HG03159 (cell line): ENCODE data around the gene CSE1L.
"Not testable (repeated sequence)": the region's sequence is repeated elsewhere in the genome, so short reads cannot be mapped to it uniquely, and the experiment has no call there.

Source experiments
- ATAC-seq: cut with Tn5 transposase; IDR thresholded peaks from one replicate; pipeline ENCODE4 v1.9.1; 2021; ENCODE audit warnings: mild to moderate bottlenecking, moderate library complexity; ENCODE audit not compliant: unreplicated experiment

CSE1L gene

DNA sequence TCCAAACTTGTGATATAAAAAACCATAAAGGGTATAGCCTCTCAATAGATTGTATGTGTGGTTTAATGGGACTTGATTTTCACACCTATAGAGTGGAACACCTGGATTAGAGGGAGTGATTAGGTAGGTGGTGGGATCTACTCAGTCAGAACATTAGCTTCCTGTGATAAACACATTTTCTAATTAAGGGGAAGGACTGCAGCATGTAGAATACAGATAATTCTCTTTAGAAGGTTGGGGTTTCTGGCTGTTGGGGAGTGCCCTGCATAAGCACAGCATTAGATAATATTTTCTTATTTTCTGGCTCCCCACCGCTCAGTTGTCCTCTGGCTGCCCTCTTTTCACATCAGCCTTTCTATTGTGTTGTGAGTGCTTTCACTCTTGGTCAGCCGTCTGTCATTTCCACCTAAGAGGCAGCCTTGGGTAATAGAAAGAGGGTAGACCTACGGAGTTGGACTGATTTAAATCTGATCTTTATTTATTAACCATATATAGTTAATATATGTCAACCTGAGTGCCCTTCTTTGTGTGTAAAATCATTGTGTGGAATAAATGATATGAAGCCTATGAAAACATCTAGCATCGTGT lies 8.0 kb downstream of the CSE1L start:
- ATAC-seq = no peak

DNA sequence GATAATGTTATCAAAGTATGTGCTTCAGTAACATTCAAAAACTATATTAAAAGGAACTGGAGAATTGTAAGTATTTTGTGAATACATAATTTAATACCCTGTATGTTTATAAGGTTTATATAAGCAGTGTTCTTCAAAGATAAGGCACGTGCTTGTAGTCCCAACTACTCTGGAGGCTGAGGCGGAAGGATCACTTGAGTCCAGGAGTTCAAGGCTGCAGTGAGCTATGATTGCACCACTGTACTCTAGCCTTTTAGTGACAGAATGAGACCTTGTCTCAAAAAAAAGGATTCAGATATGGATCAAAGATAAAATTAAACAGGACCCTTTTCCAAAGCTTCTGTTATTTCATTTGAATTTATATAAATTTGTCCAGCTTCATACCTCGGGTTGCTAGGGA lies 17.2 kb downstream of the CSE1L start:
- no peak for ATAC-seq

DNA sequence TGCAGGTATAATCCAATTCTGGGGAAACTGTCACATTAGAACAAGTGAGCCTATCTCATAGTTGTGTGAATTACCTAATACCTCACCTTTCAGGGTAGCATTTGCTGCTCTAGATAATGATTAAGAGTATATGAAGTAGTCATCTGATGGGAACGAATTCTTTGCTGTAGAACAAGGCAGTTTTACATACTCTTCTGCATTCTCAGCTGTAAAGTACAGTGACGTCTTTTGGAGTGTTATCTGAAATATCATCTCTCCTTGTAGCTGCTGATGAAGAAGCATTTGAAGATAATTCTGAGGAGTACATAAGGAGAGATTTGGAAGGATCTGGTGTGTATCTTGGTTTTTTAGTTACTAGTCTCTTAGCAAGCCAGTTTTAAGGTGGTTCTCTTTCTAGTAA lies 28.4 kb downstream of the CSE1L start:
- ATAC-seq = no peak

DNA sequence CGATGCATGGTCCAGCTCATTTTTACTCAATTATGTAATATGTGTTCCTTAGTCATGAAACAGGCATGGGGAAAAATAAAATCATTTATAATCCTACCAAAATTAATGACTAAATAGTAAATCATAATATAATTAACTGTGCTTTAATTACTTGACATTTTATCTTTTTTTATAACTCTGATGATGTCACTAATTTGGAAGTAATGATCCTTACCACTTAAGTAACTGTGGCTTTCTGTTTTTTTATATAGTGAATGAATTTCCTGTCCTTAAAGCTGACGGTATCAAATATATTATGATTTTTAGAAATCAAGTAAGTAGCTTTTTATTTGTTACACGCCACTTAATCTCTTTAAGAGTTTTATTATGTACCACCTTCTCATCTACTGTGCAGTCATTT lies 32.2 kb downstream of the CSE1L start:
- ATAC-seq = no peak

DNA sequence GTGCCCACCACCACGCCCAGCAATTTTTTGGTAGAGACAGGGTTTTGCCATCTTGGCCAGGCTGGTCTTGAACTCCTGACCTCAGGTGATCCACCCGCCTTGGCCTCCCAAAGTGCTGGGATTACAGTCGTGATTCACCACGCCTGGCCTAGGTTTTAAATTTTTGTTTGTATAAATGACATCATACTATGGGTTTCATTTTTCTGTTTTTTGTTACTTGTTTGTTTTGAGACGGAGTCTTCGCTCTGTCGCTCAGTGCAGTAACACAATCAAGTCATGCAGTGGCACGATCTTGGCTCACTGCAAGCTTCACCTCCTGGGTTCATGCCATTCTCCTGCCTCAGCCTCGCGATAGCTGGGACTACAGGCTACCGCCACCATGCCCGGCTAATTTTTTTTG lies 36.2 kb downstream of the CSE1L start:
- ATAC-seq = not testable (repeated sequence)

DNA sequence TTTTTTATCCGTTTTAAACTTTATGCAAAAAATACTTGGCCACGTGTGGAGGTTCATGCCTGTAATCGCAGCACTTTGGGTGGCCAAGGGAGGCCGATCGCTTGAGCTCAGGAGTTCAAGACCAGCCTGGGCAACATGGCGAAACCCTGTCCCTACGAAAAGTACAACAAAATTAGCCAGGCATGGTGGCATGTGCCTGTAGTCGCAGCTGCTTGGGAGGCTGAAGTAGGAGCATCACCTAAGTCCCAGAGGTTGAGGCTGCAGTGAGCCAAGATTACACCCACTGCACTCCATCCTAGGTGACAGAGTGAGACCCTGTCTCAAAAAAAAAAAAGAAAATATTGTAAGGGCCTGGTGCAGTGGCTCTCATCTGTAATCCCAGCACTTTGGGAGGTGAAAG lies 45.0 kb downstream of the CSE1L start:
- no peak for ATAC-seq

DNA sequence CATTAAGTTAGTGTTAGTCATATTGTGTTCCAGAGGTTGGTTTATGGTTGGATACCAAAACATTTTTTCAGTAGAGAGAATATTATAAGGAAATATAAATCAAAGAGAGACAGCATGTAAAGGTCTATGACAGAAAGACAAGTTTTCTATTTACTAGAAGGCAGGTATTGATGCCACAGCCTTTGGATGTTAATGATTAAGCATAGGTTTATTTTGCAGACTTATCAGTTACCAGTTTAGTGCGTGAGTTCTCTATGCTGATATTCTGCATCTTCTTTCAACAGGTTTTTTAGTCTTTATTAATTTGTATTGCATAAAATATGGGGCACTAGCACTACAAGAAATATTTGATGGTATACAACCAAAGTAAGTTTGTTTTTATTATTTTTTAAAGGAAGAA lies 45.6 kb downstream of the CSE1L start:
- no peak for ATAC-seq

DNA sequence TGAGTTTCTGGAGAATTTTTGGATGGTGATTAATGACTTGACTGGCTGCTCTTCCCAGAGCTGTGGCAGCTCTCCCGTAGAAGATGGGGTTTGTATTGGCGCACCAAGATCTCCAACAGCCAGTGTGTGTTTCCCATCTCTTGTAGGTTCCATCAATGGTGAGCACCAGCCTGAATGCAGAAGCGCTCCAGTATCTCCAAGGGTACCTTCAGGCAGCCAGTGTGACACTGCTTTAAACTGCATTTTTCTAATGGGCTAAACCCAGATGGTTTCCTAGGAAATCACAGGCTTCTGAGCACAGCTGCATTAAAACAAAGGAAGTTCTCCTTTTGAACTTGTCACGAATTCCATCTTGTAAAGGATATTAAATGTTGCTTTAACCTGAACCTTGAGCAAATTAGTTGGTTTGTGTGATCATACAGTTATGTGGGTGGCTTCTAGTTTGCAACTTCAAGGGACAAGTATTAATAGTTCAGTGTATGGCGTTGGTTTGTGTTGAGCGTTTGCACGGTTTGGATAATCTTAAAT lies 50.2 kb downstream of the CSE1L start:
- ATAC-seq = no peak

DNA sequence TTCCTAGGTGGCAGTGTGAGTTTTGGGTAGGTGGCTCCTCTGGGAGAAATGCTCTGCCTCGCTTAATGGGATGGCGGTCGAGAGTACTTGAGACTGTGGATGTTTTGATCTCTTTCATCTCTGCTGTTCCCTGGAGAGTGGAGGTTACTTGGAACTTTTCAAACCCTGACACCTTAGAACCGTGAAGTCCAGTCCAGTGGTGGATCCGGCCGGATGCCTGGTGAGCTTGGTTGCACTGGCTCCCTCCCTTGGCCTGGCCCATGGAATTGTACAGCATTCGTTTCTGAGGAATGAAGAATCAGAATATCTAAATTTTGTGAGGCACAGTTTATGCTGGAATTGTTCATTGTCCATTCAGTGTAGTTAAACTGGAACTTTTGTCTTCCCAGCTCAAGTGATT lies 51.0 kb downstream of the CSE1L start:
- ATAC-seq = no peak

DNA sequence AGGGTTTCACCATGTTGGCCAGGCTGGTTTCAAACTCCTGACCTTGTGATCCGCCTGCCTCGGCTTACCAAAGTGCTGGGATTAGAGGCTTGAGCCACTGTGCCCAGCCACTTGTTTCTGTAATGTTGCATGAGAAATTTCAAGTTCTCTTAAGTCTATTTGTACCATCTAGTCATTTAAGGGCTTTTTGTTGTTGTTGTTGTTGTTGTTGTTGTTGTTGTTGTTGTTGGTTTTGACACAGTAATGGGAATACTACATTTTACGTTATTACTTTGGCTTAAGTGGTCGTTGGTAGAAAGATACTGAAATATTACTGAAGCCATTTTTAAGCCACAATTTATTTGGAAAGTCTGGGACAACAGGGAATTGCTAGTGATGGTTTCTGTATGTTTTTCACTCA lies 52.0 kb downstream of the CSE1L start:
- no peak for ATAC-seq

DNA sequence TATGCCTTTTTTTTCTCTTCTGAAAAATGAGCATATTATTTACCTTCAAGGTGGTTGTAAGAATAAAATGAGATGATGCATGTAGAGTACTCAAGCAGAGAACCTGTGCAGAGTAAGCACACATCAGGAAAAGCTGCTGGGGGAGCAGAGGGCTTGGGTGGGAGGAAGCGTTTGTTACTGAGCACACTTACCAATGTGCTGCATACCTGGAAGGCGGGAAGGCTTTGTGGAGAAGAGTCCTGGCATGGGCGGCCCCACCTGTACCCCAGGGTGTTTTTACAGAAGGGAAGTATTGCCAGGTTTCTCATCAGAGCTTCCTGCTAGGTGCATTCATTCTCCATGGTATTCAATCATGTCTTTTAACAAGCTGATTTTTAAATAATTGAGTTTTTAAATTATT lies 52.9 kb downstream of the CSE1L start:
- no peak for ATAC-seq

DNA sequence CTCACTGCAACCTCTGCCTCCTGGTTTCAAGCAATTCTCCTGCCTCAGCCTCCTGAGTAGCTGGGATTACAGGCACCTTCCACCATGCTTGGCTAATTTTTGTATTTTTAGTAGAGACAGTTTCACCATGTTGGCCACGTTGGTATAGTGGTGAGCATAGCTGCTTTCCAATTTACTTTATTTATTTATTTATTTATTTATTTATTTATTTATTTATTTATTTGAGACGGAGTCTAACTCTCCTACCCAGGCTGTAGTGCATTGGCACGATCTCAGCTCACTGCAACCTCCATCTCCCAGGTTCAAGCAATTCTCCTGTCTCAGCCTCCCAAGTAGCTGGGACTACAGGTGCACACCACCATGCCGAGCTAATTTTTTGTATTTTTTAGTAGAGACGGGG lies 54.2 kb downstream of the CSE1L start:
- not testable (repeated sequence) for ATAC-seq

DNA sequence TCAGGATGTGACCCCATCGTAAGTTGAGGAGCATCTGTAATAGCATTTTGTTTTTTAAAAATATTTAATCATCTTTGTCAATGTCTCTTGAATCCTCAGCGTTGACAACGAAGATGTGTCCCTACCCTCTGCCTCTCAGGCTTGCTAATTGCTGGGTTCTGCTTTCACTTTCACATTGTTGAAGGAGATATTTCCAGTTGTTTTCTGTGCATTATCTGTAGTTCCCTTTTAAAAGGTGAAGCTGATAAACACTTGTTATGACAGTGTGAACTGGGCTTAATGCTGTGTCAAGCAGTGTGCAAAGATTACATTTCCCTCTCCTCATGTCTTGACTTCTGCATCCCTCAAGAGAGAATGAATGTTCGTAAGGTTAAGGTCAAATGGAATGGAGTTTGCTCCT lies 54.9 kb downstream of the CSE1L start:
- ATAC-seq = no peak

DNA sequence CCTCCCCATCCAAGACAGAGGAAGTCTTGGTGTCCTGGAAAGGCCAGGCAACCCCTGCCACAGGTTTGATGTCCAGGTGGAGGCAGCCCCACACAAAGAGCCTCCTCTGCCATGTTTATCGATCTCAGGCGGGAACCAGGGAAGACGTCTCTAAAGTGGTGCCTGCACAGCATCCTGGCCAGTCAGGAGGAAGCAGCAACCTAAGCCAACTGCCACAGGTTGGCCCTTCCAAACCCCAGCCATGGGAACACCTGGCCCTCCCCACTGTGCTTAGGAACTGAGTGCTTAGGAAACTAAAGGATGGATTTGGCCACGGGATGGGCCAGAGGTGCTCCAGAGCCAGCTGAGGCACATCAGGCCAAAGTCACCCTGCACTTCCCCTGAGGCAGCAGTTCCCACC lies 56.9 kb downstream of the CSE1L start:
- no peak for ATAC-seq

DNA sequence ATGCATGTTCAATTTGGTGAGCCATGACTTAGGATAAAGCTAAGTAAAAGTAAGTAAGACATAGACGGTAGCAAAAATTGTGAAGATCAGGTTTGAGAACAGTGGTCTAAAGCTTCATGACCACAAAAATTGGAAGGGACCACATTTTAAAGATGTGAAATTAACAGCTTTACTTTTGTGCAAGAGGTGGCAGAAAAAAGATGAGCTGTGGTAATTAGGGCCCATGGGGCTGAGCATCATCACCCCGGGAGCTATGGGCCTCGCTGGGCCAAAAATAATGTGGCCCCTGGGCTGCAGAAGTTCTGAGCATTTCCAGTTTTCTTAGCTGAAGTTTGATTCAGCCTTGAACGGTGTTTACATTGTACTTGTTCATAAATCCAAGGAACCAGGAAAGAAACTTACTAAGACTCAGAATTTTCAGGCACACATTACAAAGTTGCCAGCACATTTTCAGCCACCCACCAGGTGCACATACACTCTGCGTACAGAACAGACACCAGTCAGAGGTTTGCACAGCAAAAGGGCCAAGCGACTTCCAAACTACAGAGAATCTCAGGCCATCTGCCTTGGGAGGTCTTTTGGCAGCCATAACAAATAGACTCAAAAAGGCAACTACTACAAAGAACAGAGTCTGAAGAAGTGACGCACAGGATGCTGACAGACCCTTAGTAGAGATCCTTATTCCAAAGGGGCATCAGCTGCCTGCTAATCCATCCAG lies 57.7 kb downstream of the CSE1L start:
- ATAC-seq = no peak

DNA sequence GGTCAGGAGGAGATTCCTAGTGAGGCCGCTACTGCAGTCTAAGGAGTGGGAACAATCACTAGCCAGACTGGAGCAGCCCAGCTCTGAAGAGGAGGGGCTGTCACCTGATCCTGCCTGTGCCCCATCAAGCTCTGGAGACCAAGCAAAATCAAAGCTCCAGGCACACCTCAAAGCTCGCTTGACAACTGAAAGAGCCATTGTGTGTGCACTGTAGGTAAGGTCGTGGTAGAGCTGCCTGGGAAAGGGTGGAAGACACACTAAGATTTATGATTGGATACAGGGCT lies 58.2 kb downstream of the CSE1L start:
- ATAC-seq = no peak

DNA sequence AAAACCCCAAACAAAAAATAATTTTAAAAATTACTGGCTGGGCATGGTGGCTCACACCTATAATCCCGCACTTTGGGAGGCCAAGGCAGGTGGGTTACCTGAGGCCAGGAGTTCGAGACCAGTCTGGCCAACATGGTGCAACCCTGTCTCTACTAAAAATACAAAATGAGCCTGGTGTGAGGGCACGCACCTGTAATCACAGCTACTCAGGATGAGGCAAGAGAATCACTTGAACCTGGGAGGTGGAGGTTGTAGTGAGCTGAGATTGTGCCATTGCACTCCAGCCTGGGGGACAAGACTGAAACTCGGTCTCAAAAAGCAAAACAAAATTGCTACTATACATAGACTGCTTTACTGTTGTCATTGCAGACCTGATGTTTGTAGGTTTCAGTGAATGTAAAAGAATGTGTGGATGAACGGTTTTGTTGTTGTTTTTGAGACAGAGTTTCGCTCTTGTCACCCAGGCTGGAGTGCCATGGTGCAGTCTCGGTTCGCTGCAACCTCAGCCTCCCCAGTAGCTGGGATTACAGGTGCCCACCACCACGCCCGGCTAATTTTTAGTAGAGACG lies 59.0 kb downstream of the CSE1L start:
- not testable (repeated sequence) for ATAC-seq

DNA sequence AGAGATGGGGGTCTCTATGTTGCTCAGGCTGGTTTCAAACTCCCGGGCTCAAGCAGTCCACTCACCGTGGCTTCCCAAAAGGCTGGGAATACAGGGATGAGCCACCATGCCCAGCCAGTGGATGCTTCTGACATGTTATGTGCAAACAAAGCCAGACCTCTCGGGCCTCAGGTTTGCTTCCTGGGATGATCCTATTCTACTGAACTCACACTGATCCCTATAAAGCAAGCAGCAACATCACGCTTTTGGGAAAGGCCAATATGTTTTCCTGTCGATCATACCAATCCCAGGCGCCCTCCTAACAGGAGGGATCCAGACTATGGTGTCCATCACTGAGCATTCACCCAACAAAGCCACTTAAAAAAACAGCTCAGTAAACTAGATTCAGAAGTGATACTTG lies 60.2 kb downstream of the CSE1L start:
- no peak for ATAC-seq

DNA sequence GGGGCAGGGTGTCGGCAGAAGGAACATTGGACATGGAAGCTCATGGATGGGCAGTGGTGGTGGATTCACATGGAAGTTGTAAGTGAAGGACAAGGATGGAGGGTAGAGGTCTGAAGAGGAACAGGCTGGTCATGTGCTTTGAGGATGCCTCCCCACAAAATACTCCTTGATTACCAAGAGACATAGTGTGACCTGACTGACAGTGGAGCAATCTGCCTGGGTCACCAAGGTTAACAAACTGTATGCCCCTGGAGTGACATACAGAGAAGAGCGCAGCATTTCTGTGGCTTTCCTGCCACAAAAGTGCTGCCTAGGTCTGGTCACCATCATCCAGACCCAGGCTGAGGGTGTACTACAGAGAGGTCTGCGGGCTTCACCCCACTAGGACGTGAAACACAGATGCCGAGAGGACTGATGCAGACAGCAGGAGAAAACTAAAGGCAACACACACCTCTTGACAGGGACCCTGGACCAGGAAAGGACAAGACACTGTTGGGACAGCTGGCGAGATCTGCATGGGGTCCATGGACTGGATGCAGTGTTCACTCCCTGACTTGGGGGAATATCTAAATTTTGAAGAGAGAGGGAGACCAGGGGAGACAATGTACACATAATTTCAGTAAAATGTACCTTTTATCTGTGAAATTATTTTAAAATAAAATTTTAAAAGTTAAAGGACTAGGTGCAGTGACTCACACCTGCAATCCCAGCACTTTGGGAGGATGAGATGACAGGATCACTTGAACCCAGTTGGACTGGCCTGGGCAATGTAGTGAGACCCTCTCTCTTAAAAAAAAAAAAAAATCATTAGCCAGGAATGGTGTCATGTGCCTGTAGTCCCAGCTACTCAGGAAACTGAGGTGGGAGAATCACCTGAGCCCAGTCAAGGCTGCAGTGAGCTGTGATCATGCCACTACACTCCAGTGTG lies 64.9 kb downstream of the CSE1L start:
- ATAC-seq = no peak

DNA sequence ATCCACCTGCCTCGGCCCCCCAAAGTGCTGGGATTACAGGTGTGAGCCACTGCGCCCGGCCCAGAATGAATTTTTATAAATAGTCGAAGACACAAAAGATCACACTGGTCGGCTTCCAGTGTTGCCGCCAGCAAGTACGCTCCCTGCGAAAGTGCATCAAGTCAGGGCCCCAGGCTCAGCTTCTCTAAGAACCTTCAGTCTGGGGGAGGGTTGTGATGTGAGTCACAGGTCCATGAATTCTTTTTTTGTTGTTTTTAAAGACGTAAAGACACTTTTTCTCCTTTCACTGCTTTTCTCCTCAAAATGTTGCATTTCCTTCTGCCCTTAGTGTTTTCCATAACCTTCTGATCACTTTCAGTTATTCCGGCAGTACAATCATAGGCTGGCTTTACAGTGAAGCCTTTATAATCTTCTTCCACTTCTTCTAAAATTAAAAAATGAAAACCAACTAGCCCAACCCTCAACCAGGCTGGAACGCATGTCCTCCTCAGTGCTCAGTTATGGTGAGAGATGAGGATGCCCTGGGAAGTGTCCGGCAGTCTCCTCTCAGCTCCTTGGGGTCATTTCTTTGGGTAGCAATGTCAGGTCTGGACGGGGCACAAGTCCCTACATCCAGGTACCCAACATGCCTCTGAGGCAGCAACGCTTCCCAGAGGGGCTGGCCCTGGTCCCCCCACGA lies 66.6 kb downstream of the CSE1L start:
- no peak for ATAC-seq

DNA sequence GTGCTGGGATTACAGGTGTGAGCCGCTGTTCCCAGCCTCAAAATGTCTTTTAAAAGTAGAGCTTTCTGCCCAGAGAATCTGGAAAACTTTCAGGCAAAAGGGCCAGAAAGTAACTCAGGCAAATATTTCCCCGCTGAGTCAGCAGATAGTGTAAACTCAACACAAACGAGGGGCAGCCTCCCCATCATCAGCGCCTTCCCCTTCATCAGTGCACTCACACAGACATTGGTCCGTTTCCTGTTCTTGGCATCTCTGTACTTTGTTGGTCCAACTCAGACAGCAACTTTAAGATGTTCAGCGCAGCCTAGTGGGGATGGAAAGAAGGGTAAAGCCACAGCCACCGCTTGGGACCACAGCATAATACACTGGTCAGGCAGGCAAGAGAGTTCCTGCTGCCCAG lies 69.5 kb downstream of the CSE1L start:
- no peak for ATAC-seq
